Stimulated activated naive CD8-positive, alpha-beta T cell treated with anti-CD3 and anti-CD28 coated beads, Interleukin-15, amount 100 ng/mL, for 72 hours (primary cell): ENCODE results near the gene ZNF74.
"Not testable (repeated sequence)": the region's sequence is repeated elsewhere in the genome, so short reads cannot be mapped to it uniquely, and the experiment has no call there.

ENCODE experiments used
- ATAC-seq: fragments of 150-1000 bp; cut with Tn5 transposase; 2 replicates; pipeline ENCODE4 v1.10.0; 2021; ENCODE audit warnings: mild to moderate bottlenecking, moderate library complexity
- DNase-seq, 2 donors: peaks; one replicate each; pipeline ENCODE4 v3.0.0; 2021 to 2022
- H3K27ac Mint-ChIP-seq, 2 donors: one replicate each; pipeline ENCODE4 v1.8.0; 2022; ENCODE audit warnings: mild to moderate bottlenecking in 2 of 2, mixed read lengths in 2 of 2, moderate library complexity in 2 of 2
- H3K27me3 Mint-ChIP-seq: one replicate; pipeline ENCODE4 v1.8.0; 2022; ENCODE audit warnings: mixed read lengths
- H3K4me1 Mint-ChIP-seq: one replicate; pipeline ENCODE4 v1.8.0; 2022; ENCODE audit warnings: mild to moderate bottlenecking, mixed read lengths
- H3K4me3 Mint-ChIP-seq, 2 donors: one replicate each; pipeline ENCODE4 v1.8.0; 2022; ENCODE audit warnings: mild to moderate bottlenecking in 2 of 2, mixed read lengths in 2 of 2, moderate library complexity in 1 of 2
- H3K9me3 Mint-ChIP-seq, 2 donors: one replicate each; pipeline ENCODE4 v1.8.0; 2022; ENCODE audit warnings: mixed read lengths in 2 of 2

ZNF74 gene

GRCh38 chr22:20451129-20451778 is 57.3 kb downstream of the ZNF74 start:
- not testable (repeated sequence) for H3K27me3 Mint-ChIP-seq, DNase-seq, ATAC-seq, H3K4me1 Mint-ChIP-seq, H3K9me3 Mint-ChIP-seq, H3K4me3 Mint-ChIP-seq, H3K27ac Mint-ChIP-seq

- Mint-ChIP-seq H3K4me1 (peaks cover 13% of the 10 kb centered on the region), H3K27me3 (no peaks in the 10 kb centered on the region), H3K4me3 (no peak overlapping the region), H3K27ac (no peak overlapping the region), H3K9me3 (no peaks in the 10 kb centered on the region)
- DNase-seq (no peak), ATAC-seq (no peak)
These were observed 58.0 kb downstream of the ZNF74 start for GRCh38 chr22:20451920-20452319.

GRCh38 chr22:20453222-20453621 is 59.3 kb downstream of the ZNF74 start:
- H3K4me1 Mint-ChIP-seq = peaks cover 13% of the 10 kb centered on the region
- DNase-seq (no peak), ATAC-seq (no peak)
- H3K27ac Mint-ChIP-seq = no peak overlapping the region
- no peaks in the 10 kb centered on the region for H3K9me3 Mint-ChIP-seq
- no peak overlapping the region for H3K4me3 Mint-ChIP-seq
- no peaks in the 10 kb centered on the region for H3K27me3 Mint-ChIP-seq

GRCh38 chr22:20455709-20456063 is 61.7 kb downstream of the ZNF74 start:
- no peak overlapping the region for H3K4me3 Mint-ChIP-seq
- no peak for DNase-seq
- H3K27me3 Mint-ChIP-seq = no peaks in the 10 kb centered on the region
- H3K9me3 Mint-ChIP-seq = no peaks in the 10 kb centered on the region
- peaks cover 20% of the 10 kb centered on the region for H3K4me1 Mint-ChIP-seq
- no peak overlapping the region for H3K27ac Mint-ChIP-seq
- ATAC-seq = no peak

GRCh38 chr22:20456064-20456721 is 62.2 kb downstream of the ZNF74 start:
- Mint-ChIP-seq H3K27me3 (no peaks in the 10 kb centered on the region), H3K4me1 (peaks cover 20% of the 10 kb centered on the region), H3K9me3 (no peaks in the 10 kb centered on the region), H3K4me3 (no peak overlapping the region), H3K27ac (peak overlapping the region in 1 of 2 donors; percentile 10)
- ATAC-seq = peak; percentile 94
- peak; percentile 66 to 71 for DNase-seq

GRCh38 chr22:20456722-20457076 is 62.7 kb downstream of the ZNF74 start:
- no peaks in the 10 kb centered on the region for H3K27me3 Mint-ChIP-seq
- no peak for DNase-seq
- no peak overlapping the region for H3K27ac Mint-ChIP-seq

GRCh38 chr22:20457506-20458240 is 63.7 kb downstream of the ZNF74 start:
- Mint-ChIP-seq H3K9me3 (no peaks in the 10 kb centered on the region), H3K4me3 (no peak overlapping the region)
- ATAC-seq = no peak

More at GRCh38 chr22:20456722-20457076, 62.7 kb downstream of the ZNF74 start:
- H3K4me3 Mint-ChIP-seq = no peak overlapping the region
- peaks cover 20% of the 10 kb centered on the region for H3K4me1 Mint-ChIP-seq
- peak; percentile 21 for ATAC-seq
- no peaks in the 10 kb centered on the region for H3K9me3 Mint-ChIP-seq

More at GRCh38 chr22:20457506-20458240, 63.7 kb downstream of the ZNF74 start:
- H3K4me1 Mint-ChIP-seq = peaks cover 24% of the 10 kb centered on the region
- DNase-seq = no peak
- H3K27me3 Mint-ChIP-seq = no peaks in the 10 kb centered on the region
- peak overlapping the region in 1 of 2 donors; percentile 39 for H3K27ac Mint-ChIP-seq
